GM21447 (cell line): ENCODE results near the gene ANKHD1.
"Not testable (repeated sequence)": the region's sequence is repeated elsewhere in the genome, so short reads cannot be mapped to it uniquely, and the experiment has no call there.

ENCODE experiments used
- ATAC-seq: cut with Tn5 transposase; IDR thresholded peaks from one replicate; pipeline ENCODE4 v1.9.1; 2021; ENCODE audit not compliant: unreplicated experiment

Gene ANKHD1

DNA sequence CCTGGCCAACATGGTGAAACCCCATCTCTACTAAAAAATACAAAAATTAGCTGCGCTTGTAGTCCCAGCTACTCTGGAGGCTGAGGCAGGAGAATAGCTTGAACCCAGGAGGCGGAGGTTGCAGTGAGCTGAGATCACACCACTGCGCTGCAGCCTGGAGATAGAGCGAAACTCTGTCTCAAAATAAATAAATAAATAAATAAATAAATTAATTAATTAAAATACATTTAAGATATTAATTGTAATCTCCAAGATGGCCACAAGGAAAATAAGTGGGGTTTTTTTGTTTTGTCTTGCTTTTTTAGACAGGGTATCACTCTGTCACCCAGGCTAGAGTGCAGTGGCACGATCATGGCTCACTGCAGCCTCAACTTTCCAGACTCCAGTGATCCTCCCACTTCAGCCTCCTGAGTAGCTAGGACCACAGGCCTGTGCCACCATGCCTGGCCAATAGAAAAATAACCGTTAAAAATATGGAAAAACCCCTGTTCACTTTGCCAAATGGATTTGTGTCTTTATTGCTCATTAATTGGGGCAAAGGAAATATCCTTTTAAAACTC, 177.6 kb downstream of the ANKHD1 start:
- ATAC-seq = not testable (repeated sequence)

DNA sequence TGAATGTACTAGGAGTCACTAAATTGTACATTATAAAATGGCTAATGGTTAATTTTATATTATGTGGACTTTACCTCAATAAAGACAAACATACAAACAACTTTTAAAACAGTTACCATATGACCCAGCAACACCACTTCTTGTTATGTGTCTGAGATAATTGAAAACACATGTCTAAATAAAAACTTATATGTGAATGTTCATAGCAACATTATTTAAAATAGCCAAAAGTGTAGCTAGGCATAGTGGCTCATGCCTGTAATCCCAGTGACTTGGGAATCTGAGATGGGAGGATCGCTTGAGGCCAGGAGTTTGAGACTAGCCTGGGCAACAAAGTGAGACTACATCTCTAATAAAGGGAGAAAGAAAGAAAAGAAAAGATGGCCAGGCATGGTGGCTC, 185.9 kb downstream of the ANKHD1 start:
- no peak for ATAC-seq

DNA sequence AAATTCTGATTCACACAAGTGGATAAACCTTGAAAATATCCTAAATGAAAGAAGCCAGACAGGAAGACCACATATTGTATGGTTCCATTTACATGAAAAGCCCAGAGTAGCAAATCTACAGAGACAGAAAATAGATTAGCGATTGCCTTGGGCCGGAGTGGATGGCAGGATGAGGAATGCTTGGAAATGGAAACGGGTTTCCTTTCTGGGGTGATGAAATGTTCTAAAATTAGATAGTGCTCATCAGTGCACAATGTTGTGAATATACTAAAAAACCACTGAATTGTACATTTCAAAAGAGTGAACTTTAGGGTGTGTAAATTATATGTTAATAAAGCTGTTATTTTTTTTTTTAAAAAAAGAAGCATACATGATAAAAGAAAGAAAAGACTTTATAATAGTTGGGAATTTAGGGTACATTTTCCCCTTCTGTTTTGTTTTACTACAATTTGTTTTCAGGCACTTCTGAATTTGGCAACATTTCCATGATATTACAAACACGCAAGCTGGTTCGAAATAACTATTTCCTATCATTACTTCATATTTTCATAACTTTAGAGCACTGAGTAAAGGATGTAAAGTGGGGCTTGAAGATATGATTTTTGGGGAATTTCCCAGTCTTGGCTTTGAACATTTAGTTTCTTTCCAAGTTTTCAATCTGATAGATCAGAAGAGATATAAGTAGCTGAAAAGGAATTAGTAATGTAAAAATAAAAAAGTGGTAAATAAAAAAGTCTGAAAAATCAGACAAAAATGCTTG, 186.9 kb downstream of the ANKHD1 start:
- no peak for ATAC-seq
